ENCODE data around the gene AP1S3.
A peak's percentile ranks its signal among the peaks of the same experiment; 100 is the strongest.

AP1S3 gene

DNA sequence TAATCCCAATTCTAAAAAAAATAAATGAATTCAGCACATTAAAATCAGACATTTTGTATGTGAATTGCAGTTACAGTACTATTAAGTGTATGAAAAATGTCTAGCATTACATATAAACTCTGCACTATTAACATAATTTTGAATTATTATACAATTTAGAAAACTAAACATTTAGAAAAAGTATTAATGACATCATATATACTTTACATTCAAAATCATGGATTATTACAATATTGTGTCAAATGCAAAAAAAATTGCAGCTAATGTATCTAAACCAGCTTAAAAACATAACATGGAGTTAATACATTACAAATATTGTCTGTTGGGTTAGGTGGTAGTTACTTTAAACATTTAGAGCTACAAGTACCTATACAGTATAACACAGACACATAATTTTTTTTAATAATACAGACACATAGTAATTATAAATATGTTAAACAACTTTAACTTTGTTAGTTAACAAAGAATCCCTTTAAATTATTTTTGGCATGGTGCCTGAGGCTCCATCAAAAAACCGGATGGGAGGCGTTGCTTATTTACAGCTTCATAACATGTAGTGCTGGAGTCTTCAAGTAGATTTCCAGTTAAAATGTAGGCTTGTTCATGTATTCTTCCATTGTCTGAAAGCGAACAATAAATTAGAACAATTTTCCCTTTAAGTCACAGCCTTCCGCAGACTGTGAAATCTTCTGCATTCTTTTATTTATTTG, 79.1 kb downstream of the AP1S3 start:
- no peak for DNase-seq

- no peak for DNase-seq
These were observed 83.4 kb downstream of the AP1S3 start for GRCh38 chr2:223753940-223754339.

DNA sequence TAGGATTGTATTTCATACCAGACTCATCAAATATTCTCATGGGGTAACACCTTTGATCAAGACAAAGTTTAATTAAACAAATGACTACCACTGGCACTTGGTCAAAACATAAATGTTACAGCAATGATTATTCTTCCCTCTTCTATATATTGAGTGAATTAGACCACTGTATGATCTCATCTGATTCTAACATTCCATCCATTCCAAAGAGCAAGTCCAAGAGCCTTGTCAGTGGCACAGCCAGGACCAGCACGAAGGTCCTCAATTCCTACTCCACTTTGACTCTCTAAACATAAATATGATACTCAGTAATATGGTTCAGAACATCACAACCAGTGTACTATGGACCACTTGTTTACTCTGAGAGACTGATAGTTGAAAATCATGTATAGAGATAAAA, 86.4 kb downstream of the AP1S3 start:
- no peak for DNase-seq

GRCh38 chr2:223747392-223748042, 89.9 kb downstream of the AP1S3 start:
- no peak for DNase-seq

- DNase-seq, result no peak
These were observed 90.8 kb downstream of the AP1S3 start for GRCh38 chr2:223746611-223747010.

DNA sequence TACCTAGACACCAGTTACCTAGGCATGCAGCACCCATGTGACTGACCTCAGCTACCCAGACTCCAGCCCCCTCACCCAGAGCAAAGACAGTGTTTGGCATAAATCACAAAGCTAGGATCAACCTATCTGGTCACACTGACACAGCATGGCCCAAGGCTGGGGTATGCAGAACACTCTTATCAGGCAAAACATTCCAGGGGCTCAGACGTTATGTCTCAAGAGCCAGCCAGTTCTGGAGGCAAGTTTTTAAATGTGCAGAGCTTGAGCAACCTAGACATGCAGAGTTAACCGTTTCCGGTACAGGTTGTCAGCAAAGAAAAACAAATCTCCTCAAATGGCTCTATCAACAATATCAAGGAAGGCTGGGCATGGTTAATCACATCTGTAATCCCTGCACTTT, 92.8 kb downstream of the AP1S3 start:
- no peak for DNase-seq

DNA sequence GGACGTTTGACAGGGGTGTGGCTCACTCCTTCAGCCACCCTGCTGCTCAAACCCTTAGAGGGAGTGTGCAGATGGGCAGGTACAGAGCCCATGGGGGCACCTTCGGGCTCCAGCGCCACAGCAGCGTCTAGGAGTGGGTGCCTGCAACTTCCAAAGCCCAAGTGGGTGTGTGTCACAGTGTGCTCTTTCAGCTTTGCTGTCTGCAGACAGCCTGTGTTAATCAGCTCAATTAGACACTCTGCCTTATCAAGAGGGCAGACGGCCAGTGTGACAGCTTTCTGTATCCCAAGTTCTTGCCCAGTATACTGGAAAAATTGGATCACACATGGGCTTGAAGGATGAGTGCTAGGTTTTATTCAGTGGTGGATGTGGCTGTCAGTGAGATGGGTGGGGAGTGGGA, 96.7 kb downstream of the AP1S3 start:
- no peak for DNase-seq

GRCh38 chr2:223737207-223737606, 100.2 kb downstream of the AP1S3 start:
- no peak for DNase-seq

DNA sequence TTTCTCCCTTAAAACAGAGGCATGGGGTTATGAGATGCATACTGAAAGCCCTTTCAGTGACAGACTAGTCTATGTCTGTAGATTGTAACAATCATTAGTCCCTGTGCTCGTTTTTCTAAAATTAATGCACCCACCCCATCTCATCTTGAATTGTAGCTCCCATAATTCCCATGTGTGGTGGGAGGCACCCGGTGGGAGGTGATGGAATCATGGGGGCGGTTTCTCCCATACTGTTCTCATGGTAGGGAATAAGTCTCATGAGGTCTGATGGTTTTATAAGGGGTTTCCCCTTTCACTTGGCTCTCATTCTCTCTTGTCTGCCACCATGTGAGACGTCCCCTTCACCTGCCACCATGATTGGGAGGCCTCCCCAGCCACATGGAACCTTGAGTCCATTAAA, 100.9 kb downstream of the AP1S3 start:
- DNase-seq, result no peak

DNA sequence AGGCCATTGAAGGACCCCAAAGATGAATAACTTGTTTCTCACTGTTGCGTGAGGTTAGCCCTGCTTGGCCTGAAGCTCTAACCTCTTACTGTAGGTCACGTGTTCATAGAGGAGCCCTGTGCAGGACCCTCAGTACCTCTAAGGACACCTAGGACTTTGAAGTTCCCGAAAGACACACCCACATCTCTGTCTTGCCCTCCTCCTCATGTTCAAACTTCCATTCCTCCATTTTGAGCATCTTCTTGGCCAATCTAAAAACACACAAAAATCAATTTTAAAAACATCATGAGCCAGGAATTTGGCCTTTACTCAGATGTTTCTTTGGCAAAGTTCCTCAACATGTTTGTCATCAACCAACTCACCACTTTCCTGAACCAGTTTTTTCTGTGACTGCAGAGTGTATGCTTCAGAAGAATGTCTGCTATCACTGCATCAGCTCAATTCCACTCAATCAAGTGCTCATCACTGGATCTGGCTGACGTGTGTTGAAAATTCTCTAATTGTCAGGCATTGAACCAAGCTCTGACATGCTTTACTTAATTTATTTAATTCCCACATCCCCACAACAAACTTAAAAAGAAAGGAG, 101.6 kb downstream of the AP1S3 start:
- DNase-seq, result no peak

DNA sequence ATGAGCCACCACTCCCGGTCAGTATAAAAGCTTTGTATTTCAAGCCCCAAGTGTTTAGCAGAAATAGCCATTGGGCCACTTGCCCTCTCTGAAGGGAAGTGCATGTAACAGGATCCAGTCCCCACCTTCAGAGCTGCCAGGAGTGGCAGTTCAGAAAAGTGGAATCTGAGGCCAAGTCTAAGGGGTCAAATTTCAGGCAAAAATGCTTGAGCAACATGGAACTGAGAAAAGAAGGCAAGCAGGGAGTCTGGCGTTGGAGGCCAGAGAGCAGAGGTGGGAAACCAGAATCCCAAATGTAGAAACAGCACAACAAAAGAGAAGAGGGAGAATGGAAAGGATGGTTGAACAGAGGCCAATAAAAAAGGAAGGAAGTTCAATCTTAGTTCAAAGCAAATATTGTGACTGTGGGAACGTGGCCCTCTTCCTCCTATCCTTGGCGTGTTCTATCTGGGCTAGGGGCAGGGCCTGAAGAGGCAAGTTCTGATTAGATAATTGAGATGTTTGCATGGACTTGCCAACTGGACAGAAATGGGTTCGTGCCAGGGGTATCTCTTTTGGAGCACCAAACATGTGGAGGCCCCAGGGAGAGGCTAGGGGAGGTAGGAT, 102.2 kb downstream of the AP1S3 start:
- DNase-seq, result no peak

GRCh38 chr2:223734346-223734745, 103.0 kb downstream of the AP1S3 start:
- DNase-seq, result no peak

- DNase-seq, result no peak
These were observed 105.0 kb downstream of the AP1S3 start for GRCh38 chr2:223732346-223732745.

GRCh38 chr2:223731503-223731902, 105.9 kb downstream of the AP1S3 start:
- DNase-seq, result no peak

DNA sequence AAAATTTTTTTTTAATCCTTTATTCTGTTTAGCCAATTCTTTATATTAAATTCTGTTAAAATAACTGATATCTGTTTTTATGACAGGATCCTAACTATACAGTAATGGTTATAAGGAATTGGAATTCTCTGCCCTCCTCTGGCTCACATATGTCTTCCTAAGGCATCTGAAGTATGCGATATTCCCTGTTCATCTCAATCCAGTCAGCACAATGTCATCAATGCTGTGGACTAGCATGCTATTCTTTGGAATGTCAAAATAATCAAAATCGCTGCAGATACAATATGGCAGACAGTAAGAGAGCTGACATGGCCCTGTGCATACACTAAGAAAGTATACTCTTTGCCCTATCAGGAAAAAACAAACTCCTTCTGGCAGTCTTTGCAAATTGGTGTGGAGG, 107.6 kb downstream of the AP1S3 start:
- no peak for DNase-seq

DNA sequence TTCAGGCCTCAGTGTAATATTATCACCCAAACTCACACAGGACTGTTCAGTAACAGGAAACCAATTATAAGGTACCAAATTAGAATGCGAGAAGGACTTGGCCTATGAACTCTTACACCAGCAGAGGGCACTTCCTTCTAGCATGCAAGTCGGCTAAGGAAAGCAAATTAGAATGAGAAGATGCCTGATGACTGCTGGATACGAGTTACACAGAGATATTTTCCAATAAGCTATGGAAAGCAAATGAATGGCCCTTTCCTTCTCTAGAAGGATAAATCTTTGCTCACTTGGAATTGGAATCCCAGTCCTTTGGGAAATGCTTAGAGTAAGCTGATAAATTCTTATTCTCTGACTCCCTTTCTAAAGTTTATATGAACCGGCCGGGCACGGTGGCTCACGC, 109.8 kb downstream of the AP1S3 start:
- peak; percentile 5 for DNase-seq

DNA sequence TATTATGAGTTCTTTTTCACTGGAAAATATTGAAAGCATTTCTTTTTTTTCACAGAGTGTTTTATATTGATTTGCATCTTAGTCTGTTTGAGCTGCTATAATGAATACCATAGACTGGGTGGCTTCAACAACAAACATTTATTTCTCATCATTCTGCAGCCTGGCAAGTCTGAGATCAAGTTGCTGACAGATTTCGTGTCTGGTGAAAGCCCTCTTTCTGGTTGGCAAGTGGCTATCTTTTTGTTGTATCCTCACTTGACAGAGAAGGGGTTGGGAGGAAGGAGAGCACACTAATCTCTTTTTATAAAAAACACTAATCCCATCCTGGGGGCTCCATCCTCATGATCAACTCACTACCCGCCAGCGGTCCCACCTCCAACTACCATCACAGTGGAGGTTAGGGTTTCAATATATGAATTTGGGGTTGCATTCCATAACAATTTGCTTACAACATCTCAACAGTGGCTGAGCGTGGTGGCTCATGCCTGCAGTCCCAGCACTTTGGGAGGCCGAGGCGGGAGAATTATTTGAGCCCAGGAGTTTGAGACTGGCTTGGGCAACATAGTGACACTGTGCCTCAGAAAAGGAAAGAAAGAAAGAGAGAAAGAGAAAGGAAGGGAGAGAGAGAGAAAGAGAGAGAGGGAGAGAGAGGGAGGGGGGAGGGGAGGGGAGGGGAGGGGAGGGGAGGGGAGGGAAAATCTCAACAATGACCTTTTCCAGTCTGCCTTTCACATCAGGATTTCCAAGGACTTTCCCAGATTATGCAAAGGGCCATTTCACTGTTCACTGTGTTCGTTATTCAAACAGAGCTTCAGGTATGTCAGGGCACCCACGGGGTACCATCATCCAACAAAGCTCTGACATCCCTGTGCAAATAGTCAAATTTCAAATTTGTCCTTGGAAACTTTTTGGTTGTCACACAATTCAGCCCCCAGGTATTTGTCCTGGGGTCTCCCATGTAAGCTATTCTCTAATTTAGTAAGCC, 111.1 kb downstream of the AP1S3 start:
- no peak for DNase-seq

GRCh38 chr2:223725494-223725893, 111.9 kb downstream of the AP1S3 start:
- no peak for DNase-seq

DNA sequence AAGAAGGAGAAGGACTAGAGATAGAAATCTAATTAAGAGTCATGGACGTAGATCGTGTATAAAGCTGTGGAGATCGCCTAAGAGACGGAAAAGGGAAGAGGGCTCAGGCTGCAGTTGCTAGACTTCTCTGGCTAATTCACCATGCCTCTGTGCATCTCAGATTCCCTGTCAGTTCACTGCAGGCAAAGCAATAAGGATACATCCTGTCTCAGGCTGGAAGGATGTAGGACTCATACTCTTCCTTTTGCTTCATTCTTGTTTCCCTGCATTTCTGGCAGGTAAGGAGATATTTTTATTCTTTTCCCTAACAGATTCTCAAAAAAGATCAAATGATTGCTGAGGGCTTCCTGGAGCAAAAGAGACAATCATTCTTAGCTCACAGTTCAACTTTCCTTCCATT, 112.5 kb downstream of the AP1S3 start:
- no peak for DNase-seq

- no peak for DNase-seq
These were observed 113.4 kb downstream of the AP1S3 start for GRCh38 chr2:223723954-223724411.

- DNase-seq, result no peak
These were observed 115.2 kb downstream of the AP1S3 start for GRCh38 chr2:223722226-223722625.

- no peak for DNase-seq
These were observed 115.6 kb downstream of the AP1S3 start for GRCh38 chr2:223721746-223722145.

GRCh38 chr2:223720367-223720766, 117.0 kb downstream of the AP1S3 start:
- DNase-seq, result no peak

Measured in GF-D8 (cell line).